Thyroid gland (tissue), 4 donors: ENCODE data around the gene GRIA4.

ENCODE experiments used
- POLR2A ChIP-seq, 2 donors: fragments of 450-650 bp; IDR thresholded peaks; one replicate each; pipeline ENCODE4 v1.6.1; 2017; ENCODE audit warnings: antibody characterized with exemption in 2 of 2, mild to moderate bottlenecking in 2 of 2, moderate library complexity in 1 of 2
- TF ChIP-seq, protein P1 (sequence below), 6 experiments: fragments of 200-600 bp in 3 of 6; fragments of 450-650 bp in 3 of 6; sonication (generic) in 3 of 6; IDR thresholded peaks; one replicate each; pipeline ENCODE4 v1.5.1; 2016 to 2019; ENCODE audit warnings: antibody characterized with exemption in 6 of 6, mild to moderate bottlenecking in 2 of 6, inconsistent platforms in 1 of 6, moderate library complexity in 1 of 6

DNA sequence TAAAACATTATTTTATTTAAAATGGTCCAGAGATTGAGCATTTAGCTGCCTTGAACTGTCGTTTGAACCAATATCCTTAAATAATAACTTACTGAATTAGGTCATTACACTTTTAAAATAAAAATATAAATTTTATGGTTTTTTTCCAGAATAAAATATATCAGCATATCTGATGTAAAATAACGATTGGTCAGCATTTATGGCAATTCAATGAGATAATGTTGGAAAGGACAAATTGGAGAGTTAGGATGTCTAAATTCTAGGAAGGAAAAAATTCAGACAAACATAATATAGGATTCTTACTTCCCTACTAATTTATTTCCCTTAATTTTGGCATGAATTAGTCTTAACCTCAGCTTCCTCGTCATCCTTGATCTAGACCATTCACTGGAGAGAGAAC lies 113.4 kb downstream of the GRIA4 start:
- TF ChIP-seq, protein P1, sequence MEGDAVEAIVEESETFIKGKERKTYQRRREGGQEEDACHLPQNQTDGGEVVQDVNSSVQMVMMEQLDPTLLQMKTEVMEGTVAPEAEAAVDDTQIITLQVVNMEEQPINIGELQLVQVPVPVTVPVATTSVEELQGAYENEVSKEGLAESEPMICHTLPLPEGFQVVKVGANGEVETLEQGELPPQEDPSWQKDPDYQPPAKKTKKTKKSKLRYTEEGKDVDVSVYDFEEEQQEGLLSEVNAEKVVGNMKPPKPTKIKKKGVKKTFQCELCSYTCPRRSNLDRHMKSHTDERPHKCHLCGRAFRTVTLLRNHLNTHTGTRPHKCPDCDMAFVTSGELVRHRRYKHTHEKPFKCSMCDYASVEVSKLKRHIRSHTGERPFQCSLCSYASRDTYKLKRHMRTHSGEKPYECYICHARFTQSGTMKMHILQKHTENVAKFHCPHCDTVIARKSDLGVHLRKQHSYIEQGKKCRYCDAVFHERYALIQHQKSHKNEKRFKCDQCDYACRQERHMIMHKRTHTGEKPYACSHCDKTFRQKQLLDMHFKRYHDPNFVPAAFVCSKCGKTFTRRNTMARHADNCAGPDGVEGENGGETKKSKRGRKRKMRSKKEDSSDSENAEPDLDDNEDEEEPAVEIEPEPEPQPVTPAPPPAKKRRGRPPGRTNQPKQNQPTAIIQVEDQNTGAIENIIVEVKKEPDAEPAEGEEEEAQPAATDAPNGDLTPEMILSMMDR (IDR thresholded peaks at IDR 0.05) = no peak
- TF ChIP-seq POLR2A (IDR thresholded peaks at IDR 0.05) = no peak
